Measurements from ENCODE around the gene FAM168B. TPM values are rescaled to one million over a fixed set of nuclear protein-coding genes. Genes with fewer than 3 reads are reported as not detected.

Gene FAM168B
- total and polyA plus RNA-seq, 4 donors: 31.3 to 86.7 (median 58.1) TPM

- no peaks in the 10 kb centered on the region for H3K27me3 ChIP-seq (ENCODE audit: control insufficient read depth in 1 of 2, insufficient read depth in 2 of 2, low read length in 1 of 2)
- H3K36me3 ChIP-seq (ENCODE audit: control insufficient read depth in 1 of 2, insufficient read depth in 2 of 2, low read length in 1 of 2): peaks cover 0 to 4% of the 10 kb centered on the region in 2 donors
- H3K4me3 ChIP-seq (ENCODE audit: low read length in 2 of 2): no peak overlapping the region
- H3K27ac ChIP-seq (ENCODE audit: low read depth in 1 of 2, low read length in 2 of 2): no peak overlapping the region
- ATAC-seq (ENCODE audit: low FRiP score) (no peak), DNase-seq (no peak)
- 81 to 87% methylated on average over 8 of the region's 8 CpGs for WGBS, 2 donors
- H3K4me1 ChIP-seq (ENCODE audit: control insufficient read depth in 1 of 2, insufficient read depth in 2 of 2, low read length in 2 of 2): no peaks in the 10 kb centered on the region
- H3K9me3 ChIP-seq (ENCODE audit: control insufficient read depth, low read length): no peaks in the 10 kb centered on the region
- intact Hi-C loops (cut with DNase I): no loop called here
Observed at GRCh38 chr2:131045286-131046027, 47.8 kb downstream of the FAM168B start.

GRCh38 chr2:131044757-131045150 lies 48.5 kb downstream of the FAM168B start:
- DNase-seq (no peak), ATAC-seq (ENCODE audit: low FRiP score) (no peak)
- no peaks in the 10 kb centered on the region for H3K9me3 ChIP-seq (ENCODE audit: control insufficient read depth, low read length)
- intact Hi-C loops (cut with DNase I): no loop called here
- no peaks in the 10 kb centered on the region for H3K4me1 ChIP-seq (ENCODE audit: control insufficient read depth in 1 of 2, insufficient read depth in 2 of 2, low read length in 2 of 2)
- no peak overlapping the region for H3K4me3 ChIP-seq (ENCODE audit: low read length in 2 of 2)
- H3K36me3 ChIP-seq (ENCODE audit: control insufficient read depth in 1 of 2, insufficient read depth in 2 of 2, low read length in 1 of 2): peaks cover 0 to 4% of the 10 kb centered on the region in 2 donors
- no peak overlapping the region for H3K27ac ChIP-seq (ENCODE audit: low read depth in 1 of 2, low read length in 2 of 2)
- no peaks in the 10 kb centered on the region for H3K27me3 ChIP-seq (ENCODE audit: control insufficient read depth in 1 of 2, insufficient read depth in 2 of 2, low read length in 1 of 2)
- WGBS, 2 donors: 94 to 95% methylated on average over 11 of the region's 11 CpGs

GRCh38 chr2:131044075-131044756 lies 49.0 kb downstream of the FAM168B start:
- ATAC-seq (ENCODE audit: low FRiP score) (no peak), DNase-seq (no peak)
- H3K4me1 ChIP-seq (ENCODE audit: control insufficient read depth in 1 of 2, insufficient read depth in 2 of 2, low read length in 2 of 2): no peaks in the 10 kb centered on the region
- H3K27me3 ChIP-seq (ENCODE audit: control insufficient read depth in 1 of 2, insufficient read depth in 2 of 2, low read length in 1 of 2): no peaks in the 10 kb centered on the region
- intact Hi-C loops (cut with DNase I): no loop called here
- no peak overlapping the region for H3K4me3 ChIP-seq (ENCODE audit: low read length in 2 of 2)
- no peaks in the 10 kb centered on the region for H3K9me3 ChIP-seq (ENCODE audit: control insufficient read depth, low read length)
- H3K27ac ChIP-seq (ENCODE audit: low read depth in 1 of 2, low read length in 2 of 2): no peak overlapping the region
- H3K36me3 ChIP-seq (ENCODE audit: control insufficient read depth in 1 of 2, insufficient read depth in 2 of 2, low read length in 1 of 2): peaks cover 0 to 2% of the 10 kb centered on the region in 2 donors
- 87 to 90% methylated on average over 17 to 24 of the region's 24 CpGs for WGBS, 2 donors

GRCh38 chr2:131043199-131044074 lies 49.8 kb downstream of the FAM168B start:
- H3K4me1 ChIP-seq (ENCODE audit: control insufficient read depth in 1 of 2, insufficient read depth in 2 of 2, low read length in 2 of 2): no peaks in the 10 kb centered on the region
- no peak for ATAC-seq (ENCODE audit: low FRiP score)
- WGBS, 2 donors: 89% methylated on average over 18 of the region's 18 CpGs
- H3K27me3 ChIP-seq (ENCODE audit: control insufficient read depth in 1 of 2, insufficient read depth in 2 of 2, low read length in 1 of 2): no peaks in the 10 kb centered on the region
- no peaks in the 10 kb centered on the region for H3K36me3 ChIP-seq (ENCODE audit: control insufficient read depth in 1 of 2, insufficient read depth in 2 of 2, low read length in 1 of 2)
- no peak overlapping the region for H3K27ac ChIP-seq (ENCODE audit: low read depth in 1 of 2, low read length in 2 of 2)
- no peak for DNase-seq
- no peaks in the 10 kb centered on the region for H3K9me3 ChIP-seq (ENCODE audit: control insufficient read depth, low read length)
- intact Hi-C loops (cut with DNase I): no loop called here
- H3K4me3 ChIP-seq (ENCODE audit: low read length in 2 of 2): no peak overlapping the region

- no peaks in the 10 kb centered on the region for H3K4me1 ChIP-seq (ENCODE audit: control insufficient read depth in 1 of 2, insufficient read depth in 2 of 2, low read length in 2 of 2)
- H3K9me3 ChIP-seq (ENCODE audit: control insufficient read depth, low read length): no peaks in the 10 kb centered on the region
- H3K27me3 ChIP-seq (ENCODE audit: control insufficient read depth in 1 of 2, insufficient read depth in 2 of 2, low read length in 1 of 2): no peaks in the 10 kb centered on the region
- WGBS, 2 donors: 94 to 99% methylated on average over 7 of the region's 7 CpGs
- no peak for ATAC-seq (ENCODE audit: low FRiP score)
- no peak overlapping the region for H3K27ac ChIP-seq (ENCODE audit: low read depth in 1 of 2, low read length in 2 of 2)
- no peak for DNase-seq
- no peak overlapping the region for H3K4me3 ChIP-seq (ENCODE audit: low read length in 2 of 2)
- intact Hi-C loops (cut with DNase I): no loop called here
- H3K36me3 ChIP-seq (ENCODE audit: control insufficient read depth in 1 of 2, insufficient read depth in 2 of 2, low read length in 1 of 2): no peaks in the 10 kb centered on the region
Observed at GRCh38 chr2:131042148-131042775, 51.0 kb downstream of the FAM168B start.

GRCh38 chr2:131041402-131042147 lies 51.7 kb downstream of the FAM168B start:
- Histone ChIP-seq H3K27ac (ENCODE audit: low read depth in 1 of 2, low read length in 2 of 2) (no peak overlapping the region), H3K27me3 (ENCODE audit: control insufficient read depth in 1 of 2, insufficient read depth in 2 of 2, low read length in 1 of 2) (no peaks in the 10 kb centered on the region), H3K4me1 (ENCODE audit: control insufficient read depth in 1 of 2, insufficient read depth in 2 of 2, low read length in 2 of 2) (no peaks in the 10 kb centered on the region), H3K9me3 (ENCODE audit: control insufficient read depth, low read length) (no peaks in the 10 kb centered on the region), H3K36me3 (ENCODE audit: control insufficient read depth in 1 of 2, insufficient read depth in 2 of 2, low read length in 1 of 2) (no peaks in the 10 kb centered on the region), H3K4me3 (ENCODE audit: low read length in 2 of 2) (no peak overlapping the region)
- ATAC-seq (ENCODE audit: low FRiP score) (no peak), DNase-seq (no peak)
- 94 to 98% methylated on average over 14 of the region's 14 CpGs for WGBS, 2 donors
- intact Hi-C loops (cut with DNase I): no loop called here

GRCh38 chr2:131040661-131041401 lies 52.4 kb downstream of the FAM168B start:
- intact Hi-C loops (cut with DNase I): no loop called here
- no peak for DNase-seq
- ATAC-seq (ENCODE audit: low FRiP score): no peak
- WGBS, 2 donors: 86% methylated on average over 23 of the region's 23 CpGs
- H3K36me3 ChIP-seq (ENCODE audit: control insufficient read depth in 1 of 2, insufficient read depth in 2 of 2, low read length in 1 of 2): no peaks in the 10 kb centered on the region
- no peak overlapping the region for H3K4me3 ChIP-seq (ENCODE audit: low read length in 2 of 2)
- H3K27me3 ChIP-seq (ENCODE audit: control insufficient read depth in 1 of 2, insufficient read depth in 2 of 2, low read length in 1 of 2): no peaks in the 10 kb centered on the region
- no peaks in the 10 kb centered on the region for H3K4me1 ChIP-seq (ENCODE audit: control insufficient read depth in 1 of 2, insufficient read depth in 2 of 2, low read length in 2 of 2)
- H3K27ac ChIP-seq (ENCODE audit: low read depth in 1 of 2, low read length in 2 of 2): no peak overlapping the region
- no peaks in the 10 kb centered on the region for H3K9me3 ChIP-seq (ENCODE audit: control insufficient read depth, low read length)

Measured in aorta (tissue), 5 donors.